ENCODE measurements around the gene CNOT2.
A peak's percentile ranks its signal among the peaks of the same experiment; 100 is the strongest.

Gene CNOT2

GRCh38 chr12:70306676-70307075 is 63.4 kb downstream of the CNOT2 start:
- no peak for DNase-seq

GRCh38 chr12:70307868-70308267 is 64.6 kb downstream of the CNOT2 start:
- no peak for DNase-seq

- no peak for DNase-seq
Observed at GRCh38 chr12:70309348-70309747, 66.1 kb downstream of the CNOT2 start.

GRCh38 chr12:70314145-70314544 is 70.9 kb downstream of the CNOT2 start:
- no peak for DNase-seq

GRCh38 chr12:70317781-70318180 is 74.5 kb downstream of the CNOT2 start:
- DNase-seq, result peak; percentile 66 to 80

- peak; percentile 60 to 91 for DNase-seq
Observed at GRCh38 chr12:70319605-70320004, 76.4 kb downstream of the CNOT2 start.

GRCh38 chr12:70321191-70321590 is 78.0 kb downstream of the CNOT2 start:
- DNase-seq, result no peak

GRCh38 chr12:70327541-70327940 is 84.3 kb downstream of the CNOT2 start:
- no peak for DNase-seq

GRCh38 chr12:70329728-70330127 is 86.5 kb downstream of the CNOT2 start:
- DNase-seq, result no peak

- no peak for DNase-seq
Observed at GRCh38 chr12:70330158-70330557, 86.9 kb downstream of the CNOT2 start.

- DNase-seq, result no peak
Observed at GRCh38 chr12:70332236-70332635, 89.0 kb downstream of the CNOT2 start.

- DNase-seq, result no peak
Observed at GRCh38 chr12:70334742-70335141, 91.5 kb downstream of the CNOT2 start.

- DNase-seq, result no peak
Observed at GRCh38 chr12:70338531-70338930, 95.3 kb downstream of the CNOT2 start.

GRCh38 chr12:70351076-70351475 is 107.8 kb downstream of the CNOT2 start:
- no peak for DNase-seq

GRCh38 chr12:70353780-70354660 is 110.8 kb downstream of the CNOT2 start:
- peak; percentile 69 to 85 for DNase-seq

- peak; percentile 10 to 80 for DNase-seq
Observed at GRCh38 chr12:70354787-70355186, 111.6 kb downstream of the CNOT2 start.

- no peak for DNase-seq
Observed at GRCh38 chr12:70355972-70356371, 112.7 kb downstream of the CNOT2 start.

- DNase-seq, result no peak
Observed at GRCh38 chr12:70359458-70360197, 116.4 kb downstream of the CNOT2 start.

GRCh38 chr12:70360218-70360617 is 117.0 kb downstream of the CNOT2 start:
- no peak for DNase-seq

- DNase-seq, result no peak
Observed at GRCh38 chr12:70364695-70365397, 121.6 kb downstream of the CNOT2 start.

- DNase-seq, result no peak
Observed at GRCh38 chr12:70365398-70365647, 122.1 kb downstream of the CNOT2 start.

- peak; percentile 20 to 48 for DNase-seq
Observed at GRCh38 chr12:70365648-70366518, 122.7 kb downstream of the CNOT2 start, which contains the start of gene KCNMB4. Gene KCNMB4, plus strand, starts transcription at chr12:70366290. Its CDS starts 445 bp downstream, at chr12:70366735.
